ENCODE measurements around the gene ZNF385A.
A peak's percentile ranks its signal among the peaks of the same experiment; 100 is the strongest.
"Not testable (repeated sequence)": the region's sequence is repeated elsewhere in the genome, so short reads cannot be mapped to it uniquely, and the experiment has no call there.

ZNF385A gene

DNA sequence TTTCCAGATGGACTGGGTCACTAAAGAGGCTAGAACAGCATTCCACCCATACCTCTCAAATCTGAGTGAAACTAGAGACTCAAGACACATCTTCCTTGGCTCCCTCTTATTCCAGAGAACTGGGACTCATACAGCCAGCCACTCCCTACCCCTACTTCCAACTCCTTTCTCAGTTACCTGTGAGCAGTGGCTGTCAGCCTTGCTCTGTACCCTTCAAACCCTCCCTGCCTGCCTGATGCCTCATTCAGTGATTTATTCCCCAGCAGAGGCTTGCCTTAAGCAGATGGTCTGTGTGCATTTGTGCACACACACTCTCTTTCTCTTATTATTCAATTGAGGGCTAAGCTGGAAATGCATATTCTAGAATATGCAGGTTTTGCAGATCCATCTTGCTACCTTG is 34.9 kb downstream of the ZNF385A start:
- no peaks in the 10 kb centered on the region for H3K9me3 Mint-ChIP-seq (ENCODE audit: low read depth)
- H3K27ac Mint-ChIP-seq: no peak overlapping the region

DNA sequence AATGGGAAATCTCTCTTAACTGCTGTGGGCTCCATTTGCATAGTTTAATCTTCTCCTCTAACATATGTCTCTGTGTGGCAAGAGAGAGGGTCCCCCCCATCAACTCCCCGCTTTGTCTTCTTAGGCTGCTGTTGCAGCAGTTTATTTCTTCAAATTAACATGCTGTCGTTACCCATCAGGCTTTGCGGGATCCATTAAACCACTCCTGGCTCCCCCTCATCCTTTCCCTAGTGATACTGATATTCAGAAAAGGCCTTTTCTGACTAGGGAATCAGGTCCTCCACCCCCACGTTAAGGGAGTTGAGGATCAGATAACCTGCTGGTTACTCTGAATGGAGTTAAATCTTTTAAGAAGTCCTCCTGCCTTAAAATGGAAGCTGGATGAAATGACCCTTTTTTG is 35.5 kb downstream of the ZNF385A start:
- H3K9me3 Mint-ChIP-seq (ENCODE audit: low read depth): no peaks in the 10 kb centered on the region
- peaks cover 7% of the 10 kb centered on the region for H3K36me3 Mint-ChIP-seq
- peaks cover 17% of the 10 kb centered on the region for H3K4me1 Mint-ChIP-seq (ENCODE audit: low read depth)
- no peak overlapping the region for H3K4me3 Mint-ChIP-seq
- no peaks in the 10 kb centered on the region for H3K27me3 Mint-ChIP-seq
- no peak overlapping the region for H3K27ac Mint-ChIP-seq

More for the DNA sequence above, 34.9 kb downstream of the ZNF385A start:
- Mint-ChIP-seq H3K36me3 (peaks cover 7% of the 10 kb centered on the region), H3K4me3 (no peak overlapping the region), H3K4me1 (ENCODE audit: low read depth) (peaks cover 17% of the 10 kb centered on the region), H3K27me3 (no peaks in the 10 kb centered on the region)

DNA sequence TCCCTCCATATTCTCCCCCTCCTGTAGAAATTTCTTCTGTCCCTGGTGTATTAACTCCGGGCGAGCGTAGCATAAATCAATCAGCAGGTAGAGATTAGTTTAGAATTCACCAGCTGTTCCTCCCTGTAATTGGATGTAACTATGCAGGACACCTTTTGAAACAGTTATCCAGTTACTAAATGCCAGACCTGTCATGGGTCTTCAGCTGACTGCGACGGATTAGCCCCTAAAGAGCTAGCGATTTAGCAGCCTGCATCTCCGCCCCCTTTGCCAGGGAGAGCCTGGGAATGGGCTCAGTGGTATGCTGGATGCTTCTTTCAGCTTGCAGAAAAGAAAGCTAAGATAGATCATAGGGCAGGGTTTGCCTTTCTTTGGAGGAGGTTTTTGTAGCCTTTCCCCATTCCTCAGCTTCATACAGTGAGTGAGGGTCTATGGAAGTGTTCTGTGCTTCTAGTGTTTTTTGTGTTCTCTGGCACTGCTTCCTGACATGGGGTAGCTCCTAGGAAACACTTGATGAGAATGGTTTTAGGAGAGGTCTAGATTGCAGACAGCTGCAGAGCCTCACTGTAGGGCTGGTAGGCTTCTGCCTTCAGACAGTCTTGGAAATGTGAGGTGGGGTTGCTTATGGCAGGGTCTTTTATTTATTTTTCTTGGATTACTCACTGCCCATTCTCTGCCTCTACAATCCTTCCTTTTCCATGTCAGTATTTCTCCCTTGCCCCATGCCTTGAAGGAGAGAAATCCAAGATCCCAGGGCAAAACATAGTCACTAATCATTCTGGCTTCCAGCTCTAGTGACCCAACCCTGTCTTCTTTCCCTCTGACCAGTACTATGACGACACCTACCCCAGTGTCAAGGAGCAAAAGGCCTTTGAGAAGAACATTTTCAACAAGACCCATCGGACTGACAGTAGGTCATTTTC is 42.9 kb downstream of the ZNF385A start:
- Mint-ChIP-seq H3K9me3 (ENCODE audit: low read depth) (no peaks in the 10 kb centered on the region), H3K36me3 (peaks cover 7% of the 10 kb centered on the region), H3K4me3 (no peak overlapping the region), H3K4me1 (ENCODE audit: low read depth) (peaks cover 9% of the 10 kb centered on the region), H3K27ac (no peak overlapping the region), H3K27me3 (no peaks in the 10 kb centered on the region)

DNA sequence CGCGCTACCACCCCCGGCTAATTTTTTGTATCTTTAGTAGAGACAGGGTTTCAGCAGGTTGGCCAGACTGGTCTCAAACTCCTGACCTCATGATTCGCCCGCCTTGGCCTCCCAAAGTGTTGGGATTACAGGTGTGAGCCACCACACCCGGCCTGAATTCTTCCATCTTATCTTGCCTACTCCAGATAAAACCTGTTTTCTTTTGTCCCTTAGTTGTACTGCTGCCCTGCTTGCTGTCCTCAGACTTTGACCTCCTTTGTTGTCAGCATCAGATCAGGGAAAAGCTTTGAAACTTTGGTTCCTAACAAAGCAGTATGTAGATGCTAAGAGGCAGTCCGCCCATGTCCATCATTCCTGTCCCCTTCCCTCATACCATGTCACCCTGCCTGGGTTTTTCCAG is 43.7 kb downstream of the ZNF385A start:
- Mint-ChIP-seq H3K9me3 (ENCODE audit: low read depth) (no peaks in the 10 kb centered on the region), H3K27me3 (no peaks in the 10 kb centered on the region), H3K27ac (no peak overlapping the region), H3K4me1 (ENCODE audit: low read depth) (peaks cover 11% of the 10 kb centered on the region), H3K4me3 (no peak overlapping the region), H3K36me3 (peaks cover 7% of the 10 kb centered on the region)

DNA sequence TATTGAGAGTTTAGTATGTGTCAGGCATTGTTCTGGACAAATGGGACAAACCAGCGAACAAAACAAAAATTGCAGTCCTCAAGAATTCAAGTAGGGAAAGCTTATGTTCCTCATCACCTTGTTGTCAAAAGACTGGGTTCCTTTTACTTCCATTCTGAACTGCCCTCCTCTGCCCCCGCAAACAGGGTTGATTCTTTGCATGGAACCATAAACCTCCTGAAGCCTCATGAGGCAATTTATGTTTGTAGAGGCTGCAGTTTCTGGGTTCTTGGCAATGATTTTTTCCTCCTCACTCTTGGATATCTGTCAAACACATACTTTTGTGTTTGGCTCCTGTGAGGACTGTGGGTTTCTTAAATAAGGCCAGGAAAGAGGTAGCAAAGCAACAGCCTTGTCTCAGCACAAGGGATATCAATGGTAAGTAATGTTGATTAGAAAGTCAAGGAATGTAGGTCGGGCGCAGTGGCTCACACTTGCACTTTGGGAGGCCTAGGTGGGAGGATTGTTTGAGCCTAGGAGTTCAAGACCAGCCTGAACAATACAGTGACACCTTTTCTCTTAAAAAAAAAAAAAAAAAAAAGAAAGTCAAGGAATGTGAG is 45.7 kb downstream of the ZNF385A start:
- H3K4me1 Mint-ChIP-seq (ENCODE audit: low read depth): peaks cover 12% of the 10 kb centered on the region
- peaks cover 7% of the 10 kb centered on the region for H3K36me3 Mint-ChIP-seq
- H3K4me3 Mint-ChIP-seq: no peak overlapping the region

DNA sequence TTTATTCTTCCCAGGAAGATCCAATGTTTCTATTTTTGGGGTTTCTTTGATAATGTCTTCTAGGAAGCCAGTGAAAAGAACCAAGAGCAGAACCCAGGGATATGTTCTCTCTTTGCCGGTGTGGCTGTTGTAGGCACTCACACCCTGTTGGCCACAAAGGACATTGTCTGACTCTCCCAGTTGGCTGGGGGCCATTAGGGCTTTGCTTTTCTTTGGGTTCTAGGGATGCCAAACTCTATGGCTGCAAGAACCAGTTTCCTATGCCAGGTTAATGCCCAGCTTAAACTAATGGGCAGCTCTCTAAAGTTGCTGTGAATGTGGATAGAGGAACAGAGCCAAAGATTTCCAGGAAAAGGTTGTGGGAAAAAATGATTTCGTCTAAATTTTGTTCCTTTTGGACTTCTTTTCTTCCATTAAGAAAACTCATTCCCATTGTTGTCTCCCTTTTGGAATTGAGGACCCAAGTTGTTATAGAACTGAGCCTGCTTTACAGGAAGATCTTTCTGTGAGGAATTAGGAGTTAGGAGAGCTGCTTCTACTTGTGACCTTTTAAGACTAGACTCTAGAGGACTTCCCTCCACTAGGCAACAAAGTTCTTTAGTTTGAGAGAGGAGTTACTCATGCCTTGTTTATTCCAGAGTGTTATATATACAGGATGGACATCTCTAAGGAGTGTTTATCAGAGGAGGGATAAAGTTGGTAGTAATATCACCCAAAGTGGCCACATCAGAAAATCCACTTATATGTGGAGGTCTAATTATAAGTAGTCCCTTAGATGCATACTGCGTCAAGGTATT is 46.5 kb downstream of the ZNF385A start:
- Mint-ChIP-seq H3K36me3 (peaks cover 9% of the 10 kb centered on the region), H3K27me3 (no peaks in the 10 kb centered on the region), H3K4me1 (ENCODE audit: low read depth) (peaks cover 19% of the 10 kb centered on the region), H3K9me3 (ENCODE audit: low read depth) (no peaks in the 10 kb centered on the region), H3K27ac (peak overlapping the region; percentile 30), H3K4me3 (no peak overlapping the region)

More for the DNA sequence above, 45.7 kb downstream of the ZNF385A start:
- no peaks in the 10 kb centered on the region for H3K27me3 Mint-ChIP-seq
- H3K27ac Mint-ChIP-seq: no peak overlapping the region
- H3K9me3 Mint-ChIP-seq (ENCODE audit: low read depth): no peaks in the 10 kb centered on the region

DNA sequence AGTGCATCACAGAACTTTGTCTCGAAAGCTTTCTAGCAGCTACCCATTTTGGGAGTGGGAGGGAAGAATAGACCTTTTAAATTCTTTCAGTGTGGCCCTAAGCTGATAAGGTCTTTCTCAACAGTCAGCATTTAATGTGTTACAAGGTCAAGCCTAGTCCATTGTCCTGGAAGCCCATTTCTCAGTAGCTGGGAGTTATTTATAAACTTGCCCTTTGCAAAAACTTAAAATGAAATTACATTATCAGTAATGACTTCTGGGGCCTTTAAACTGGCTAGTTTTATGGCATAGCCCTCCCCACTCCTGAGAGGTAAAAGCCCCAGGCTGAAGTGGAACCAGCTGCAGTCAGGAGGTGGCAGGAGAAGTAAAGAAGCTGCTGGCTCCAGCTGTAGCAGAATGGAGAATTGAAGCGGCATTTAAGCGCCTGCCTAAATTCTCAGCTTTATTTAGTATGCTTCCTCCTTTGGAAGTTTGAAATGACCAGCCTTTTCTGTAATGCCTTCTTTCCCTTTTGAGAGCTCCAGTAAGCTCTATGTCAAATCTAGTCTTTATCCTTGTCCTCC is 47.2 kb downstream of the ZNF385A start:
- Mint-ChIP-seq H3K27me3 (no peaks in the 10 kb centered on the region), H3K36me3 (peaks cover 9% of the 10 kb centered on the region), H3K27ac (peak overlapping the region; percentile 30), H3K4me1 (ENCODE audit: low read depth) (peaks cover 22% of the 10 kb centered on the region), H3K9me3 (ENCODE audit: low read depth) (no peaks in the 10 kb centered on the region), H3K4me3 (no peak overlapping the region)

DNA sequence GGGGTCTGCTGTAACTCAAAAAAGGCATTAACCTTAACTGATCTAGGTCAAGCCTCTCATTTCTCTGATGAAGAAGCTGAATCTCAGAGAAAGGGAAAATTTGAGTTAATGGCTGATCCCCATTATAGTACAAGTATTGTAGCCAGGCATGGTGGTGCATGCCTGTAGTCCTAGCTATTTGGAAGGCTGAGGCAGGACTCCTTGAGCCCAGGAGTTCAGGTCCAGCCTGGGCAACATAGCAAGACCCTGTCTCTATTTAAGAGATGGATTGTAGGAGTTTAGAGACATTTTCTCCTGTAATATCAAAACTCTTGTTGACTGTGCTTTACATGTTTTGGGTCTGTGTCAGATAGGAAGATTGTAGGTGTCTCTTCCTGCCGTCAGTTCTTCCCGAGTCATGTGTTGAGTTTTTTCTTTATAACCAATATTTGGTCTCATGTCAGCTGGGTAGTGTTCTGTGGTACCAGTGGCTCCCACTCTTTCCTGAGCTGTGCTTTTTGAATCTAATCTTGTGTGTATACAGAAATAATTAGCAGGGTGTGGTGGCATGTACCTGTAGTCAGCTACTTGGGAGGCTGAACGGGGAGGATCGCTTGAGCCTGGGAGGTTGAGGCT is 51.0 kb downstream of the ZNF385A start:
- no peak overlapping the region for H3K27ac Mint-ChIP-seq
- H3K36me3 Mint-ChIP-seq: peaks cover 3% of the 10 kb centered on the region
- peaks cover 44% of the 10 kb centered on the region for H3K4me1 Mint-ChIP-seq (ENCODE audit: low read depth)
- no peaks in the 10 kb centered on the region for H3K9me3 Mint-ChIP-seq (ENCODE audit: low read depth)
- H3K4me3 Mint-ChIP-seq: no peak overlapping the region
- H3K27me3 Mint-ChIP-seq: no peaks in the 10 kb centered on the region

DNA sequence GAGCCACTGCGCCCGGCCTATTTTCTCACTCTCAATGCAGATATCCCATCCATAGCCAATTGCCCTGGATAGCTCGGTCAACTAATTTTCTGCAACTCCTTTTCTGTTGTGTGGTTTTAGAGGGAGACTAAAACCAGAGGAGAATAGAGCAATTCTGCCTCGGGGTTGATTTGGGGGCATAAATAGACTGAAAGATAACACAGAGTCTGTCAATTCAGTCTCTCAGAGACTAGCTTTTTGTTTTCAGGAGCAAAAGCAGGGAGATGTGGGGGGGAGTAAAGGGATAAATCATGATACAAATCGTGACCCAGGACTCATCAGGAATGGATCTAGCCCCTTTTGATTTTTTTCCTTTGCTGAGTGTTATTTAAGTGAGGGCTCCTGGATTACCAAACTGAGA is 53.1 kb downstream of the ZNF385A start:
- Mint-ChIP-seq H3K27ac (peak overlapping the region; percentile 8), H3K9me3 (ENCODE audit: low read depth) (no peaks in the 10 kb centered on the region), H3K4me3 (no peak overlapping the region)

DNA sequence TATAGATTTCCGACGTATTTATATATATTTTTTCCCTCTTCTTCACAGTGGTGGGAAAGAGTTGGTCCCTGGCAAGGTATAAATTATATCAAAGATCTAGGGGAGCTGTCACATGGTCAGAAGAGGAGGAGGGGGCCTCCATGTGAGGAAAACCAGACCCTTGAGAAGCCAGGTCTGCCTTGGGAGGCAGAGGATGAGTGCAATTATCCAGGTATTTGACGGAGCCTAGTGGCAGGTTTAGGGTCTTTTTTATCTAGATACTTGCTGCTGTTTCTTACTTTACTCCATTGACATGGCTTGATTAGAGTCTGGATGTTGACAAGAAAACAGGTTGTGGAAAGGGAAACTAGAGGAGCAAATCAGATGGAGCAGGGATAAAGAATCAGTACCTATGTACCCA is 54.1 kb downstream of the ZNF385A start:
- H3K27ac Mint-ChIP-seq: peak overlapping the region; percentile 78

More for the DNA sequence above, 53.1 kb downstream of the ZNF385A start:
- H3K27me3 Mint-ChIP-seq: no peaks in the 10 kb centered on the region
- peaks cover 3% of the 10 kb centered on the region for H3K36me3 Mint-ChIP-seq
- H3K4me1 Mint-ChIP-seq (ENCODE audit: low read depth): peaks cover 50% of the 10 kb centered on the region

DNA sequence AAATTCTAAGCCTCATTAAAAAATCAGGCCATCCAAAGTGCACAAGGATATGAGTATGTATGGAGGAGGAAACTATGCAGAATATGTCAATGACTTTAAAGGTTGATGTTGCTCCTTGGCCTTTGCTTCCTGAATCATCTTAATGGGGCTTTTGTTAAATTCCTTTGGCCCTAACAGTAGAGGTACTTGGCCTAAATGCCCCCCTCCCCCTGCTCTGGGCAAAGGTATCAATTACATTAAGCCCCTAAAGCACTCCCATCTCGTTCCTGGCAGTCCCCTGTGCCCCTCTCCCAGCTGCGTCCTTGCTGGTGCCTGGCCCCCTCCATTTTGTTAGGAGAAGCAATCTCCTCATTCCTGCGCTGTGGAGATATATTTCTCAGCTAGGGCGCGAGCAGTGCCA is 54.8 kb downstream of the ZNF385A start:
- H3K4me3 Mint-ChIP-seq: no peak overlapping the region
- H3K27ac Mint-ChIP-seq: peak overlapping the region; percentile 78
- peaks cover 60% of the 10 kb centered on the region for H3K4me1 Mint-ChIP-seq (ENCODE audit: low read depth)
- H3K36me3 Mint-ChIP-seq: peaks cover 3% of the 10 kb centered on the region
- no peaks in the 10 kb centered on the region for H3K9me3 Mint-ChIP-seq (ENCODE audit: low read depth)
- H3K27me3 Mint-ChIP-seq: no peaks in the 10 kb centered on the region

More for the DNA sequence above, 54.1 kb downstream of the ZNF385A start:
- no peaks in the 10 kb centered on the region for H3K9me3 Mint-ChIP-seq (ENCODE audit: low read depth)
- peaks cover 54% of the 10 kb centered on the region for H3K4me1 Mint-ChIP-seq (ENCODE audit: low read depth)
- peaks cover 3% of the 10 kb centered on the region for H3K36me3 Mint-ChIP-seq
- no peaks in the 10 kb centered on the region for H3K27me3 Mint-ChIP-seq
- H3K4me3 Mint-ChIP-seq: no peak overlapping the region

DNA sequence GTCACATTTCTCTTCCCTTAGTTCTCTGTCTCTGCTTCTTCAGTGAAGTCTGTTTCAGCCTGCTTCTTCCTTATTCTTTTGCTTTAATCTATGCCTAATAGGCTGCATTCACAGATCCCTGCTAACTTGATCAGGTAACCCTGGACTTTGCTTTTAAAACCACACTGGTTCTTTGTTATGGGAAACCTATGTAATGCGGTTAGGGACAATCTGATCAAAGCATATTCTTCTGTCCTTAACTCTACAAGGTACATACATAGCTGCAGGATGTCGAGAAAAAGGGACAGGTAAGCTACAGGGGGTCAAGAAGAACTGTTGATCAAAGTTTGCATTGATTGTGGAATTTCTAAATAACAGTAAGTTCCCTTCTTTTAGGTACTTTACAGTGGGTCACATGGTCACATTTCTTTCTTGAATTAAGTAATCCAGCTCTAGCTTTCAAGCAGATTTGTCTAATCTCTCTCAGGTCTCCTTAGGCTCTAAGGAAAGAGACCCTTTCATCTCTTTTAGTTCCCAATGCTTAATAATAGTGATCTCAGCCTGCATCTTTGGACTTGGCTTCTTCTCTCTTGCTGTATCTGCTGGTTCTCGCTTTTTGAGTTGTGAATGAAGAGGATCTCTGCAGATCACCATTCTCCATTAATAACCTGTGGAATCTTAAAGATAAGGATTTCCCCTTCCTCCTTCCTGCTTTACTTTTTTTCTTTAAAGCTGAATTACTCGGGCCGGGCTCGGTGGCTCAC is 55.8 kb downstream of the ZNF385A start:
- Mint-ChIP-seq H3K27me3 (no peaks in the 10 kb centered on the region), H3K27ac (peak overlapping the region; percentile 76), H3K9me3 (ENCODE audit: low read depth) (no peaks in the 10 kb centered on the region), H3K4me1 (ENCODE audit: low read depth) (peaks cover 63% of the 10 kb centered on the region), H3K4me3 (peak overlapping the region; percentile 45), H3K36me3 (peaks cover 3% of the 10 kb centered on the region)

DNA sequence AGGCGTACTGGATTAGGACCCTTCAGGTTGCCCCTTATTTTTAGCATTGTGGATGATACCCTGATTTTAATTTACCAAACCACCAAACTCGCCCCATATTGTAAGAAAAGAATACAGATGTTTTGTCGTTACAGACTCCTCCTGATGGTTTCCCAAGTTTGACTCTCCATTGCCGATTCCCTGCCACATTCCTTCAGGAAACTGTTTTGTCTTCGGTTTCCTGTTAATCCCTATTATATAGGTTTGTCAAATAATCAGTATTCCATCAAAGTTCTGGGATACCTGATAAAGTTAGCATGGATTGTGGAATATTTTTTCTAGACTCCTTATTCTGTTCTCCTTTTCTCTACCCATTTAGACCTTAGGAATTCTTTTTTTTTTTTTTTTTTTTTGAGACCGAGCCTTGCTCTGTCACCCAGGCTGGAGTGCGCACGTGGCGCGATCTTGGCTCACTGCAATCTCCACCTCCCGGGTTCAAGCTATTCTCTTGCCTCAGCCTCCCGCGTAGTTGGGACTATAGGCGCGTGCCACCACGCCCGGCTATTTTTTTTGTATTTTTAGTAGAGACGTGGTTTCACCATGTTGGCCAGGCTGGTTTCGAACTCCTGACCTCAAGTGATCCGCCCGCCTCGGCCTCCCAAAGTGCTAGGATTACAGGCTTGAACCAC is 59.0 kb downstream of the ZNF385A start:
- peaks cover 44% of the 10 kb centered on the region for H3K4me1 Mint-ChIP-seq (ENCODE audit: low read depth)
- not testable (repeated sequence) for H3K9me3 Mint-ChIP-seq (ENCODE audit: low read depth); H3K27me3 Mint-ChIP-seq; H3K36me3 Mint-ChIP-seq
- peak overlapping the region; percentile 97 for H3K27ac Mint-ChIP-seq
- peak overlapping the region; percentile 99 for H3K4me3 Mint-ChIP-seq
